HG02571 (cell line): Measurements from ENCODE around the gene CD247.
A peak's percentile ranks its signal among the peaks of the same experiment; 100 is the strongest.

Experiments
- ATAC-seq: cut with Tn5 transposase; IDR thresholded peaks from one replicate; pipeline ENCODE4 v1.9.1; 2021; ENCODE audit warnings: mild to moderate bottlenecking, moderate library complexity; ENCODE audit not compliant: unreplicated experiment

Gene CD247

GRCh38 chr1:167440776-167441175 is 77.6 kb downstream of the CD247 start:
- ATAC-seq, result no peak

GRCh38 chr1:167440345-167440744 is 78.0 kb downstream of the CD247 start:
- ATAC-seq, result no peak

DNA sequence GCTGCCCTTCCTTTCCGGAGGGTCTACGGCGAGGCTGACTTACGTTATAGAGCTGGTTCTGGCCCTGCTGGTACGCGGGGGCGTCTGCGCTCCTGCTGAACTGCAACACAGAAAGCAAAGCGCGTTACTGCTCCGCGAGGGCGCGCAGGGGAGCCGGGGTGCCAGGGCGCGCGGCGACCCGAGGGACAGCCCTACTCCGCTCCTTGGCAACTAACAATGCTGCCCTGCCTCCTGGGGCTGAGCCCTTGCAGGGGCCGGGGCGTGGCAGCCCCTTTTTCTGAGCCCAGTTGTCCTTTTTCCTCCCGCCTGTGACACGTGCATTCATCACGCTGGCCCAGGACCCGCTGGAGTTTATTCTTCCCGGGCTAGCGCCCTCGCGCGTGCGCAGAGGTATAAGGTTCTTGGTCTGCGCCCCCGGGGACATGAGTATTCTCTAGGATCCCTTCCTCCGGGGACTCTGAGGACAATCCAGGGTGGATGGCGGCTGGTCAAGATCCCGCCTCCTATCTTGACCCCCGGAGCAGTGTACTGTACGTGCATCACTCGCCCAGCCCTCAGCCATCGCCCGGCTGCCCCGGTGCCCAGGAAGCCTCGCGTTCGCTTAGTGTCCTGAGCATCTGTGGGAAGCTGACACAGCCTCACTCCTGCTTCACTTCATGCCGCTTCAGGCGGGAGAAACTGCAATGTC is 78.9 kb downstream of the CD247 start:
- no peak for ATAC-seq

DNA sequence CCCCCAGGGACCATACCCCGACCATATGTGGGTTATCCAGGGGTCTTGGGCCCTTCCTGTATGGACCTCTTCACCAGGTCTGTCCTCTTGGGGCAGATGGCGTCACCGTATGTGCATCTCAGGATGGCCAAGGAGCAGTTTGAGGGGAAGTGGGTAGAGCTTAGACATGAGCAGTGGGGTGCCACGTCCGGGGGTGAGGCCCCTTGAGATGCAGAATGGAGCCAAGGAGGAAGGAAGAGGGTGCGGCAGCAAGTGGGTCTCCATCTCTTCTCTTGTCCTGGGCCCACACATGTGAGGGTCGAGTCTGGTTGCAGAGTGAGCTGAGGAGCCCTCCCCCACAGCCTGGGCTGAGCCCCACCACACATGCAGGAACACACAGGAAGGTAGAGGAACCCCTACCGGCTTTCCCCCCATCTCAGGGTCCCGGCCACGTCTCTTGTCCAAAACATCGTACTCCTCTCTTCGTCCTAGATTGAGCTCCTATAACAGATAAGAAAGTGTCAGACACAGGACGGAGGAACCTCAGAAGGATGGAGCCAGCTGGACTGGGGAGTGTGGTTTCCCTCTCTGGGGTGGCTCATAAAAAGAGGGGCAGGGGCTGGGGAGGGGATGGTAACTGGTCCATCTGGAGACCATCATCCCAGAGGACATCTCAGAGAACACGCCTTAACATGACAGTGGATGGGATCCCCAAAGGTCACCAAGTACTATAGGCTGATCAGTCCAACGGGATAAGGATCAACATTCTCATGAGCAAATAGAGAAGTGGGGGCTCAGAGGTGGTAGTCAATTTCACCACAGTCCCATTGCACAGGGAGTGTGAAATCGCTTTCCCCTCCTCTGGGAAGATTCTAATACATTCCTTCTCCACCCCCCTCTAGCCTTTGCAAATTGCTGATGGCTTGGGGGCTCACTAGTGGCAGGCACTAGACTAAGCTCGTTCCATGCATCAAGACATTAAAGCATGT is 79.9 kb downstream of the CD247 start:
- no peak for ATAC-seq

GRCh38 chr1:167435484-167435883 is 82.8 kb downstream of the CD247 start:
- no peak for ATAC-seq

DNA sequence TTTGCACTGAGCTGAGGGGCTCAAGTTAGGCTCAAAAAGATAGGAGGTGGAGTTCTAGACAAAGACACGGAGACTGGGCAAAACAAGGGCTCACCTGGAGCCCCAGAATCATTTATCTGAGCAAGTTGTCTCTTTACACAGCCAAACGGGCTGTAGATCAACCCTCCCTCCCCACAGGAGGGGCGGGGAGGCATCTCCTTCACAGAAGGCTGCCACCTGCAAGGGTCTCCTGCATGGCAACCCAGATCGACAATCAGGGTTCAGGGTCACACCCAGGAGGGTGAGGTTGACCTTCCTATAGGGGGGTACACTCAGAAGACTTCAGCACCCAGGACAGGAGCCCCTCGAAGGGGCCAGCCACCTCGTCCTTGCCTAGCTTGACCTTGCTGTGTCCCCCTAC is 84.0 kb downstream of the CD247 start:
- ATAC-seq, result no peak

DNA sequence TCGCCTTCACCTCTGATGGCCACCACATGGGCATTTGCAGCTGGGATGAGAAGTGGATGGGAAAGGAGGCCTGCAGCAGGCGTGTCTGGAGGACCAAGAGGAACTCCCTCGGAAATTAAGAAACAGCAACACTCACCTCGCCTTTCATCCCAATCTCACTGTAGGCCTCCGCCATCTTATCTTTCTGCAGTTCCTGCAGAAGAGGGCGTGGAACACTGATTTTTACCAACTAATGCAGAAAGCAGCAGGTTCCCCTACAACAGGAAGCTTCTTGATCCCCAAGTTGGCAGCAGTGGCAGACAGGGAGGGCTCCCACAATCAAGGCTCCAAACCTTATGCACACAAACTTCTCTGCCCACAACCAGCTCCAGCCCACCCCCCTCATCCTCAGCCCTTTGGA is 84.4 kb downstream of the CD247 start:
- ATAC-seq, result no peak

GRCh38 chr1:167432780-167433179 is 85.5 kb downstream of the CD247 start:
- no peak for ATAC-seq

DNA sequence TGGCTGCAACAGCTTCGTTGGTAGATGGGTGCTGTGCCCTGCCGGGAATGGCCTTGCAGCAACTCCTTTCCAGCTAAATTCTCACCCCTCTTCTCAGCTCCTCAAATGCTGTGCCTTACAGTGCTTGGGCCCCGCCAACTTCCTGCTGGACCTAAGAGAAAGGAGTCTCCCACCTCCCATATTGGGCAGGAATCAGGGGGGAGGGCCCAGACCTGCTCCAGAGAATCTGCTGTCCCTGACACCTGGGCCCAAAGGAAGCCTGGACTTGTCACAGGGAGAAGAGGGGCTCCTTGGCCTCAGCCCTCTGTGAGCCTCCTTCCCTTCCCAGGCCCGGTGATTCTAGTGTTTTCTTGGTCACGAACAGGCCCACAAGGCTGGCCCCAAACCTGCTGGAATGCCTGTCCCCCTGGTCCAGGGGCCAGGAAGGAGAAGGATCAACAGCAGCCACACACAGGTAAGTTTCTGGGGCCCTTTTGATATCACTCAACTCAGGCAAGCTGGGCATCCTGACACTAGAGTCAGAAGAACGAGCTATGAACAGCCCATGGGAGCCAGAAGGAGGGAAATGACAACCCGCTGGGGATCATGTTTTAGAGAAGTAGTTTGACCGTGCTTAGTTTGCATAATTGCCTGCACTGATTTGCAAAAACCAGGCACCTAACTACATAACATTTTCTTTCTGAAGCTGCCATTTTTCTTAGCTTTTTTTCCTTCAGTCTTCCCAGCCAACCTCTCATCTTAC is 86.2 kb downstream of the CD247 start:
- no peak for ATAC-seq

- ATAC-seq, result no peak
These were observed 86.9 kb downstream of the CD247 start for GRCh38 chr1:167431261-167431908.

- no peak for ATAC-seq
These were observed 87.5 kb downstream of the CD247 start for GRCh38 chr1:167430849-167431242.

DNA sequence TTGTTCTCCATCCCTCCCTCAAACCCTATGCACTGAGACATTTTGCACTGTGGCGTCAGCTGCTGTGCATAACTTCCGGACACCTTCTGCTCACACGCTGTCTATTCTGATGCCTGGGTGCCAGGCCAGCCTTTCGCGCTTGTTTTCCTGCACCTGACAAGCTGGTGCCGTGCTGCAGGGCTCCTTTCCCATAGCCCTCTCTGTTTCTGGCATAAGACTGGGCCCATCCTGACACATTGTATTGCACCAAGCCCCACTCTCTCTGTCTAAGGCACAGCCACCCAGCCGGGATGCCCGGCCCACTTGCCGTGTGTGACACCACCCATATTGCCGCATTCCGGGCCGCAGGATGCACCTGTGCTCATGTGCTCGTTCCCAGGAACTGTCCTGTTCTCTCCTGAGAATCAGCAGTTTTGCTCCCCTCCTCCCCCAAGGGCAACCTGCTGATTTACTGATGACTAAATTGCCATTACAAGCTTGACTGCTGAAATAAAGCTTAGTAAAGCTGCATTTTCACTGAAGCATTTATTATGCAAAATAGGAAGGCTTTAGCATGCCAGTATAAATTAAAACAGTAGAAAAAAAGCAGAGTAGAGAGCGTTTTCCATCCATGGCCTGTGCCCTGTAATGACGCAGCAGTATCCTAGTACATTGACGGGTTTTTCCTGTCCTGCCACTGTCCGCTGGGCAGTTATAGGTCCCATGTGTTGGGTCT is 88.0 kb downstream of the CD247 start:
- no peak for ATAC-seq

GRCh38 chr1:167429612-167430011 is 88.7 kb downstream of the CD247 start:
- peak; percentile 38 for ATAC-seq

GRCh38 chr1:167428395-167428794 is 89.9 kb downstream of the CD247 start:
- ATAC-seq, result no peak

GRCh38 chr1:167427848-167428247 is 90.5 kb downstream of the CD247 start:
- no peak for ATAC-seq

- ATAC-seq, result no peak
These were observed 91.6 kb downstream of the CD247 start for GRCh38 chr1:167426716-167427115.

GRCh38 chr1:167425482-167425881 is 92.8 kb downstream of the CD247 start:
- ATAC-seq, result no peak

GRCh38 chr1:167423684-167424619 is 94.4 kb downstream of the CD247 start:
- no peak for ATAC-seq

DNA sequence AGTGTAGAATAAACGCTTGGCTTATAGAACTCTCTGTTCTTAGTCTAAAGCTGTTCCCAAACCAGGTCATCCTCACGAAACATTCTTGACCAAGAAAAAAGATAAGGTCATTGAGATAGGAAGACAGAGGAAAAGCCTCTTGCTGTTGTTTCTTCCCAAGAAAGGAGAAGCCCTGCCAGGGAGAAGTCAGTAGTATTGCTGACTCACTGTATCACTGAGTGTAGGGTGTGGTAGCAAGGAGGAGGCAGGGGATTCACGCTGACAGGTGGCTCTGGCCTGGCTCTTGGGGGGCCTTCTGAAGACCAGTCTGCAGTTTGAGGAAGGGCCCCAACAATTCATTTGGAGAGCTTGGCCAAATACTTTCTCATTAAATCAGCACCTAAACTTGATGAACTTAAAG is 97.8 kb downstream of the CD247 start:
- no peak for ATAC-seq
